ENCODE data around the gene CHTF18.
"Not testable (repeated sequence)": the region's sequence is repeated elsewhere in the genome, so short reads cannot be mapped to it uniquely, and the experiment has no call there.

Gene CHTF18

GRCh38 chr16:788399-789126 is at the start of gene CHTF18:
Gene CHTF18, plus strand, starts transcription at chr16:788620. Its CDS starts 65 bp downstream, at chr16:788685.
- in situ Hi-C loops (cut with MboI; ENCODE audit: low pct_unique_long_range_greater_than_20kb, low sequenced_read_pairs) = loop anchor here (10.0 kb wide), 1 partner anchor 74 kb away; the partner anchor contains the start of gene METRN
- peak; percentile 77 for DNase-seq

GRCh38 chr16:739560-740458 is 48.6 kb upstream of the CHTF18 start:
- in situ Hi-C loops (cut with MboI; ENCODE audit: low pct_unique_long_range_greater_than_20kb, low sequenced_read_pairs) = no loop called here
- no peak for DNase-seq

GRCh38 chr16:740459-740763 is 48.0 kb upstream of the CHTF18 start:
- no peak for DNase-seq
- in situ Hi-C loops (cut with MboI; ENCODE audit: low pct_unique_long_range_greater_than_20kb, low sequenced_read_pairs) = no loop called here

GRCh38 chr16:740764-741505 is 47.5 kb upstream of the CHTF18 start, which contains the start of gene CIAO3:
Gene CIAO3, minus strand, starts transcription at chr16:740997. Its CDS starts 12 bp downstream, at chr16:740985.
- peak; percentile 89 for DNase-seq
- in situ Hi-C loops (cut with MboI; ENCODE audit: low pct_unique_long_range_greater_than_20kb, low sequenced_read_pairs) = no loop called here

GRCh38 chr16:741986-742629 is 46.3 kb upstream of the CHTF18 start:
- DNase-seq = no peak
- in situ Hi-C loops (cut with MboI; ENCODE audit: low pct_unique_long_range_greater_than_20kb, low sequenced_read_pairs) = no loop called here

GRCh38 chr16:742894-743293 is 45.5 kb upstream of the CHTF18 start:
- DNase-seq; in situ Hi-C loops (cut with MboI; ENCODE audit: low pct_unique_long_range_greater_than_20kb, low sequenced_read_pairs): not testable (repeated sequence)

- DNase-seq = no peak
- in situ Hi-C loops (cut with MboI; ENCODE audit: low pct_unique_long_range_greater_than_20kb, low sequenced_read_pairs) = no loop called here
These were observed 44.5 kb upstream of the CHTF18 start for GRCh38 chr16:743794-744500.

GRCh38 chr16:745739-746138 is 42.7 kb upstream of the CHTF18 start:
- DNase-seq = no peak
- in situ Hi-C loops (cut with MboI; ENCODE audit: low pct_unique_long_range_greater_than_20kb, low sequenced_read_pairs) = no loop called here

- DNase-seq = no peak
- in situ Hi-C loops (cut with MboI; ENCODE audit: low pct_unique_long_range_greater_than_20kb, low sequenced_read_pairs) = no loop called here
These were observed 41.8 kb upstream of the CHTF18 start for GRCh38 chr16:746637-747036.

- no peak for DNase-seq
- in situ Hi-C loops (cut with MboI; ENCODE audit: low pct_unique_long_range_greater_than_20kb, low sequenced_read_pairs) = no loop called here
These were observed 40.3 kb upstream of the CHTF18 start for GRCh38 chr16:747978-748746.

- no peak for DNase-seq
These were observed 39.4 kb upstream of the CHTF18 start for GRCh38 chr16:749010-749409.

GRCh38 chr16:750485-750884 is 37.9 kb upstream of the CHTF18 start:
- in situ Hi-C loops (cut with MboI; ENCODE audit: low pct_unique_long_range_greater_than_20kb, low sequenced_read_pairs) = no loop called here
- no peak for DNase-seq

More at GRCh38 chr16:749010-749409, 39.4 kb upstream of the CHTF18 start:
- in situ Hi-C loops (cut with MboI; ENCODE audit: low pct_unique_long_range_greater_than_20kb, low sequenced_read_pairs) = no loop called here

- in situ Hi-C loops (cut with MboI; ENCODE audit: low pct_unique_long_range_greater_than_20kb, low sequenced_read_pairs) = no loop called here
- no peak for DNase-seq
These were observed 37.0 kb upstream of the CHTF18 start for GRCh38 chr16:751152-752006.

GRCh38 chr16:752007-752312 is 36.5 kb upstream of the CHTF18 start:
- in situ Hi-C loops (cut with MboI; ENCODE audit: low pct_unique_long_range_greater_than_20kb, low sequenced_read_pairs) = no loop called here
- no peak for DNase-seq

- DNase-seq; in situ Hi-C loops (cut with MboI; ENCODE audit: low pct_unique_long_range_greater_than_20kb, low sequenced_read_pairs): not testable (repeated sequence)
These were observed 34.3 kb upstream of the CHTF18 start for GRCh38 chr16:754121-754607.

GRCh38 chr16:754656-755055 is 33.8 kb upstream of the CHTF18 start:
- in situ Hi-C loops (cut with MboI; ENCODE audit: low pct_unique_long_range_greater_than_20kb, low sequenced_read_pairs) = no loop called here

GRCh38 chr16:756428-756827 is 32.0 kb upstream of the CHTF18 start:
- no peak for DNase-seq
- in situ Hi-C loops (cut with MboI; ENCODE audit: low pct_unique_long_range_greater_than_20kb, low sequenced_read_pairs) = no loop called here

More at GRCh38 chr16:754656-755055, 33.8 kb upstream of the CHTF18 start:
- peak; percentile 84 for DNase-seq

All from KBM-7 (cell line).